Right lobe of liver (tissue), 4 donors: ENCODE data around the gene HCLS1.

Experiments
- POLR2A ChIP-seq: fragments of 450-650 bp; IDR thresholded peaks from one replicate; pipeline ENCODE4 v1.6.1; 2017; ENCODE audit warnings: antibody characterized with exemption, mild to moderate bottlenecking
- TF ChIP-seq, protein P1 (sequence below), 4 donors: fragments of 200-600 bp in 3 of 4; fragments of 450-650 bp in 1 of 4; IDR thresholded peaks; one replicate each; pipeline versions ENCODE4 v1.5.1 to v1.8.0; 2016 to 2022; ENCODE audit warnings: antibody characterized with exemption in 4 of 4, mild to moderate bottlenecking in 2 of 4
- donor health status: DM: no; HTN: no; CAD: no.
- donor health status: DM: no; HTN: no; CAD: no.
- donor health status: DM: no; HTN: yes; CAD: no.

DNA sequence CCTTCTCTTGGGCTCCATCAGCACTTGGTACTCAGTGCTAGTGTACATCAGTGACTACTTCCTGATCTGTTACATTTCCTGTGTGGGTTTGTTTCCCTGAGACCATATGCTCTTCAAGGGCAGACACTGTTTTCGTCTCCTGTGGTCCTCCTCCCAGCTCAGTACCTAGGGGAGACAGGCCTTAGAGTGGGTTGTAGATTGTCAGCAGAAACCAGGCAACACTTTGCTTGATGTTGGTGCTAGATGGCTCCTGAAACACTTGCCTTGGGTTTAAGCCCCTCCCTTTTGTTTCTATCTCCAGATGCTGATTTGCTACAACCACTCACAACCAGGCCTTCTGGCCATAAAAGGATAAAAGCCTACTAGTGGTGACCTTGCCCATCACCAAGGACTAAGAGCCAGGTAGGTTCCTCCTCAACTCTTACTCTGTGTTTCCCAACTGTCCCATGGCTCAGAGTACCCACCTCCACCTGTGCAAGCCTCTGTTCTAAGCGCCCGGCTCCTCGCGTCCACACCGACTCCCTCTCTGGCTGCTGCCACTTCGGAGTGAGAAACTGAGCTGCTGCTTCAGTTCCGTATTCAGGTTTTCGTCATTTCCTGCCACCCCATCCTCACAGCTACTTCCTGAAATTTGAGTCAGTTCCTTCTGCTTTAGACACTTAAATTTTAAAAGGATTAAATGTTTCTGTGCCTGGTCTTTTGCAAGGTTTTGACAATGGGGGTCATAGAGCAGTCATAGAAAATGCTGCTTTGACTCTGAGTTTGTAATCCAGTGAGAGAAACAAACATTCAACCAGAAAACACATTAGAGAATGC is at the start of gene HCLS1:
- TF ChIP-seq, protein P1, sequence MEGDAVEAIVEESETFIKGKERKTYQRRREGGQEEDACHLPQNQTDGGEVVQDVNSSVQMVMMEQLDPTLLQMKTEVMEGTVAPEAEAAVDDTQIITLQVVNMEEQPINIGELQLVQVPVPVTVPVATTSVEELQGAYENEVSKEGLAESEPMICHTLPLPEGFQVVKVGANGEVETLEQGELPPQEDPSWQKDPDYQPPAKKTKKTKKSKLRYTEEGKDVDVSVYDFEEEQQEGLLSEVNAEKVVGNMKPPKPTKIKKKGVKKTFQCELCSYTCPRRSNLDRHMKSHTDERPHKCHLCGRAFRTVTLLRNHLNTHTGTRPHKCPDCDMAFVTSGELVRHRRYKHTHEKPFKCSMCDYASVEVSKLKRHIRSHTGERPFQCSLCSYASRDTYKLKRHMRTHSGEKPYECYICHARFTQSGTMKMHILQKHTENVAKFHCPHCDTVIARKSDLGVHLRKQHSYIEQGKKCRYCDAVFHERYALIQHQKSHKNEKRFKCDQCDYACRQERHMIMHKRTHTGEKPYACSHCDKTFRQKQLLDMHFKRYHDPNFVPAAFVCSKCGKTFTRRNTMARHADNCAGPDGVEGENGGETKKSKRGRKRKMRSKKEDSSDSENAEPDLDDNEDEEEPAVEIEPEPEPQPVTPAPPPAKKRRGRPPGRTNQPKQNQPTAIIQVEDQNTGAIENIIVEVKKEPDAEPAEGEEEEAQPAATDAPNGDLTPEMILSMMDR (IDR thresholded peaks at IDR 0.05): no peak
- TF ChIP-seq POLR2A: peak; percentile 73
